Liver (tissue), 9 donors: ENCODE results near the gene TTC23. TPM values are rescaled to one million over a fixed set of nuclear protein-coding genes. Genes with fewer than 3 reads are reported as not detected.

ENCODE experiments used
- DNase-seq: peaks from one replicate; pipeline ENCODE4 v3.0.0-alpha.2; 2017; ENCODE audit warnings: low spot score
- H3K27ac ChIP-seq, 2 donors: one replicate each; pipeline ENCODE4 v1.7.0; 2013; ENCODE audit warnings: inconsistent platforms in 2 of 2, low read length in 2 of 2, control low read depth in 1 of 2, low read depth in 1 of 2, mild to moderate bottlenecking in 1 of 2
- H3K27me3 ChIP-seq, 4 donors: one replicate each; pipeline versions ENCODE4 v1.6.1 to v1.7.0; 2013; ENCODE audit warnings: low read length in 3 of 4, inconsistent platforms in 1 of 4, mild to moderate bottlenecking in 1 of 4, moderate library complexity in 1 of 4; ENCODE audit not compliant: control insufficient read depth in 4 of 4, insufficient read depth in 4 of 4
- H3K36me3 ChIP-seq, 4 donors: one replicate each; pipeline versions ENCODE4 v1.6.1 to v1.7.0; 2013; ENCODE audit warnings: low read length in 3 of 4, mild to moderate bottlenecking in 3 of 4, low read depth in 1 of 4, moderate library complexity in 1 of 4; ENCODE audit not compliant: control insufficient read depth in 4 of 4, insufficient read depth in 3 of 4
- H3K4me1 ChIP-seq, 4 donors: one replicate each; pipeline versions ENCODE4 v1.6.1 to v1.7.0; 2013; ENCODE audit warnings: low read length in 3 of 4, mild to moderate bottlenecking in 3 of 4, moderate library complexity in 1 of 4; ENCODE audit not compliant: control insufficient read depth in 4 of 4, insufficient read depth in 4 of 4
- H3K4me3 ChIP-seq, 3 donors: one replicate each; pipeline versions ENCODE4 v1.6.1 to v1.7.0; 2013; ENCODE audit warnings: low read length in 3 of 3, control low read depth in 1 of 3, low read depth in 1 of 3, mild to moderate bottlenecking in 1 of 3
- H3K9ac ChIP-seq, 2 donors: one replicate each; pipeline ENCODE4 v1.7.0; 2013; ENCODE audit warnings: low read length in 2 of 2, mild to moderate bottlenecking in 2 of 2, moderate library complexity in 2 of 2, control low read depth in 1 of 2, low read depth in 1 of 2
- H3K9me3 ChIP-seq, 4 donors: one replicate each; pipeline versions ENCODE4 v1.6.1 to v1.7.0; 2013; ENCODE audit warnings: low read length in 3 of 4; ENCODE audit not compliant: control insufficient read depth in 4 of 4
- EGR1 ChIP-seq, 2 donors: IDR thresholded peaks; 2 replicates each; pipeline ENCODE4 v1.6.1; 2016 to 2018; ENCODE audit warnings: antibody characterized with exemption in 2 of 2, low read depth in 2 of 2
- FOXA1 ChIP-seq: IDR thresholded peaks from 2 replicates; pipeline ENCODE4 v1.6.1; 2016; ENCODE audit warnings: antibody characterized with exemption
- HNF4A ChIP-seq, 2 donors: conservative IDR thresholded peaks; 2 replicates each; pipeline ENCODE4 v1.6.1; 2016; ENCODE audit warnings: antibody characterized with exemption in 2 of 2, mild to moderate bottlenecking in 2 of 2
- HNF4G ChIP-seq: IDR thresholded peaks from 2 replicates; pipeline ENCODE4 v1.6.1; 2016; ENCODE audit warnings: antibody characterized with exemption
- JUND ChIP-seq, 2 donors: IDR thresholded peaks; 2 replicates each; pipeline ENCODE4 v1.6.1; 2016; ENCODE audit warnings: antibody characterized with exemption in 2 of 2
- NR2F2 ChIP-seq: IDR thresholded peaks from 2 replicates; pipeline ENCODE4 v1.6.1; 2016; ENCODE audit warnings: antibody characterized with exemption
- RAD21 ChIP-seq, 2 donors: IDR thresholded peaks; 2 replicates each; pipeline ENCODE4 v1.6.1; 2016; ENCODE audit warnings: antibody characterized with exemption in 2 of 2, mild to moderate bottlenecking in 2 of 2
- TAF1 ChIP-seq: conservative IDR thresholded peaks from 2 replicates; pipeline ENCODE4 v1.6.1; 2016; ENCODE audit warnings: antibody characterized with exemption, mild to moderate bottlenecking
- YY1 ChIP-seq: IDR thresholded peaks from 2 replicates; pipeline ENCODE4 v1.6.1; 2016; ENCODE audit warnings: antibody characterized with exemption, mild to moderate bottlenecking
- WGBS: extraction: QIAGEN DNeasy Blood & Tissue Kit; methylation state at CpG from one replicate; pipeline ENCODE4 v1.1.7; 2013; 5-methylcytosine and 5-hydroxymethylcytosine counted together
- polyA plus RNA-seq, 2 donors: library from polyadenylated mRNA; stranded (reverse) in 1 of 2; unstranded in 1 of 2; fragments of 200-250 nt in 1 of 2; fragments of >200 nt in 1 of 2; fragmentation: Nextera tagmentation in 1 of 2; extraction: Ambion mirVana in 1 of 2; gene quantifications; one replicate each; pipeline versions ENCODE4 v1.2.1 to v1.2.3, GENCODE V29; 2013 to 2015
- total RNA-seq, 2 donors: library from RNA; depleted of rRNA; stranded (reverse); fragments of >200 nt; gene quantifications; one replicate each; pipeline ENCODE4 v1.2.3, GENCODE V29; 2014
- TF ChIP-seq, protein P1 (sequence below): IDR thresholded peaks from 2 replicates; pipeline ENCODE4 v1.6.1; 2016; ENCODE audit warnings: antibody characterized with exemption
- TF ChIP-seq, protein P2 (sequence below): IDR thresholded peaks from 2 replicates; pipeline ENCODE4 v1.6.1; 2016; ENCODE audit warnings: antibody characterized with exemption
- TF ChIP-seq, protein P3 (sequence below): fragments of 150-350 bp; IDR thresholded peaks from 2 replicates; pipeline ENCODE4 v1.5.1; 2017; ENCODE audit warnings: improper control_type of control experiment, low read depth, low read length; ENCODE audit not compliant: missing input control
- TF ChIP-seq, protein P4 (sequence below): IDR thresholded peaks from 2 replicates; pipeline ENCODE4 v1.6.1; 2016; ENCODE audit warnings: antibody characterized with exemption, mild to moderate bottlenecking
- donor health status: healthy.
- donor health status: healthy.
- donor health status: healthy.
- donor health status: healthy.
- donor health status: healthy.

The TTC23 gene
- total and polyA plus RNA-seq, 4 donors: 3.7 to 12.3 (median 7.2) TPM

DNA sequence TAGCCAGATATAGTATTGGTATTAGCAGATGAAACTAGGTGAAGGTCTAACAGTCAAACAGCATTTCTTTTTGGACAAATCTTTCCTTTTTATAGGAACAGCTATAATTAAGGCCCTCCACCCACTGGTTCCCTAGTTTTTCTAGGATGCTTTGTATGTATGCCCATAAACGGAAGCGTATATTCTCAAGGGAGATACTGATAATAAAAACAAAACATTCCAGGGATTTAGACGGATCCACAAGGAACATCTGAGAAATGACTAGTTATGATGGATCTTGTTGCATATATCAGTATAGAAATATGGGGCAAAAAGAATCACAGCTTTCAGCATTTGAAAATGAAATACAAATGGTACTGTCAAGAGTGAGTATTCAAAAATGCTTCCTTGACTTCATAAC, 24.4 kb upstream of the TTC23 start (continued):
- TF ChIP-seq, protein P1, sequence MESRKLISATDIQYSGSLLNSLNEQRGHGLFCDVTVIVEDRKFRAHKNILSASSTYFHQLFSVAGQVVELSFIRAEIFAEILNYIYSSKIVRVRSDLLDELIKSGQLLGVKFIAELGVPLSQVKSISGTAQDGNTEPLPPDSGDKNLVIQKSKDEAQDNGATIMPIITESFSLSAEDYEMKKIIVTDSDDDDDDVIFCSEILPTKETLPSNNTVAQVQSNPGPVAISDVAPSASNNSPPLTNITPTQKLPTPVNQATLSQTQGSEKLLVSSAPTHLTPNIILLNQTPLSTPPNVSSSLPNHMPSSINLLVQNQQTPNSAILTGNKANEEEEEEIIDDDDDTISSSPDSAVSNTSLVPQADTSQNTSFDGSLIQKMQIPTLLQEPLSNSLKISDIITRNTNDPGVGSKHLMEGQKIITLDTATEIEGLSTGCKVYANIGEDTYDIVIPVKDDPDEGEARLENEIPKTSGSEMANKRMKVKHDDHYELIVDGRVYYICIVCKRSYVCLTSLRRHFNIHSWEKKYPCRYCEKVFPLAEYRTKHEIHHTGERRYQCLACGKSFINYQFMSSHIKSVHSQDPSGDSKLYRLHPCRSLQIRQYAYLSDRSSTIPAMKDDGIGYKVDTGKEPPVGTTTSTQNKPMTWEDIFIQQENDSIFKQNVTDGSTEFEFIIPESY: no peak
- TF ChIP-seq, protein P2, sequence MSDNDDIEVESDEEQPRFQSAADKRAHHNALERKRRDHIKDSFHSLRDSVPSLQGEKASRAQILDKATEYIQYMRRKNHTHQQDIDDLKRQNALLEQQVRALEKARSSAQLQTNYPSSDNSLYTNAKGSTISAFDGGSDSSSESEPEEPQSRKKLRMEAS: no peak
- TF ChIP-seq HNF4G: no peak

DNA sequence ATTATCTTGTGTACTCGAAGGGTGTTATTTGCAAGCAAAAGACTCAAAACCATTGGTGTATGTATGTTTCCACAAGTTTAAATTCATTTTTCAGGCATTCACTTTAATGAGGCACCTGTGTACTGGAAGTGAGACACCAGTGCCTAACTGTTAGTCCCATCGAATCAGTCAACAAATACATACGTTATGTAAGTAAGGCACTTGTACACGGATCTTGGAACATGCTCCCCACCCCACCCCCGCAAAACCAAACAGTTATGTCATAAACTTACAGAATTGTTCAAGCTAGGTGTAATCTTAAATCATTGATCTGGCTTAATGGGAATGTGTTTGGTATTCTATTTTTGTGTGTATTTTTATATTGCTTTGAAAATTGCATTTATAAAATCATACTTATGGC, 19.1 kb upstream of the TTC23 start:
- WGBS: 33% methylated on average over 5 of the region's 5 CpGs

More for the DNA sequence above, 19.1 kb upstream of the TTC23 start:
- Histone ChIP-seq H3K27me3 (no peaks in the 10 kb centered on the region), H3K27ac (peak overlapping the region; percentile 55 to 77), H3K9ac (no peak overlapping the region), H3K36me3 (no peaks in the 10 kb centered on the region), H3K9me3 (no peaks in the 10 kb centered on the region), H3K4me3 (peak overlapping the region in 1 of 3 donors; percentile 32), H3K4me1 (peaks cover 3 to 29% (median 19%) of the 10 kb centered on the region in 4 donors)
- TF ChIP-seq NR2F2 (no peak), JUND (IDR thresholded peaks at IDR 0.05) (peak in 1 of 2 donors; percentile 14), HNF4A (conservative IDR thresholded peaks at IDR 0.05) (peak in 1 of 2 donors; percentile 17), FOXA1 (no peak), RAD21 (IDR thresholded peaks at IDR 0.05) (no peak), TAF1 (no peak), YY1 (no peak), EGR1 (IDR thresholded peaks at IDR 0.05; ENCODE audit: low read depth in 2 of 2) (peak; percentile 91 to 93)
- TF ChIP-seq, protein P3, sequence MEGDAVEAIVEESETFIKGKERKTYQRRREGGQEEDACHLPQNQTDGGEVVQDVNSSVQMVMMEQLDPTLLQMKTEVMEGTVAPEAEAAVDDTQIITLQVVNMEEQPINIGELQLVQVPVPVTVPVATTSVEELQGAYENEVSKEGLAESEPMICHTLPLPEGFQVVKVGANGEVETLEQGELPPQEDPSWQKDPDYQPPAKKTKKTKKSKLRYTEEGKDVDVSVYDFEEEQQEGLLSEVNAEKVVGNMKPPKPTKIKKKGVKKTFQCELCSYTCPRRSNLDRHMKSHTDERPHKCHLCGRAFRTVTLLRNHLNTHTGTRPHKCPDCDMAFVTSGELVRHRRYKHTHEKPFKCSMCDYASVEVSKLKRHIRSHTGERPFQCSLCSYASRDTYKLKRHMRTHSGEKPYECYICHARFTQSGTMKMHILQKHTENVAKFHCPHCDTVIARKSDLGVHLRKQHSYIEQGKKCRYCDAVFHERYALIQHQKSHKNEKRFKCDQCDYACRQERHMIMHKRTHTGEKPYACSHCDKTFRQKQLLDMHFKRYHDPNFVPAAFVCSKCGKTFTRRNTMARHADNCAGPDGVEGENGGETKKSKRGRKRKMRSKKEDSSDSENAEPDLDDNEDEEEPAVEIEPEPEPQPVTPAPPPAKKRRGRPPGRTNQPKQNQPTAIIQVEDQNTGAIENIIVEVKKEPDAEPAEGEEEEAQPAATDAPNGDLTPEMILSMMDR: no peak
- TF ChIP-seq, protein P4, sequence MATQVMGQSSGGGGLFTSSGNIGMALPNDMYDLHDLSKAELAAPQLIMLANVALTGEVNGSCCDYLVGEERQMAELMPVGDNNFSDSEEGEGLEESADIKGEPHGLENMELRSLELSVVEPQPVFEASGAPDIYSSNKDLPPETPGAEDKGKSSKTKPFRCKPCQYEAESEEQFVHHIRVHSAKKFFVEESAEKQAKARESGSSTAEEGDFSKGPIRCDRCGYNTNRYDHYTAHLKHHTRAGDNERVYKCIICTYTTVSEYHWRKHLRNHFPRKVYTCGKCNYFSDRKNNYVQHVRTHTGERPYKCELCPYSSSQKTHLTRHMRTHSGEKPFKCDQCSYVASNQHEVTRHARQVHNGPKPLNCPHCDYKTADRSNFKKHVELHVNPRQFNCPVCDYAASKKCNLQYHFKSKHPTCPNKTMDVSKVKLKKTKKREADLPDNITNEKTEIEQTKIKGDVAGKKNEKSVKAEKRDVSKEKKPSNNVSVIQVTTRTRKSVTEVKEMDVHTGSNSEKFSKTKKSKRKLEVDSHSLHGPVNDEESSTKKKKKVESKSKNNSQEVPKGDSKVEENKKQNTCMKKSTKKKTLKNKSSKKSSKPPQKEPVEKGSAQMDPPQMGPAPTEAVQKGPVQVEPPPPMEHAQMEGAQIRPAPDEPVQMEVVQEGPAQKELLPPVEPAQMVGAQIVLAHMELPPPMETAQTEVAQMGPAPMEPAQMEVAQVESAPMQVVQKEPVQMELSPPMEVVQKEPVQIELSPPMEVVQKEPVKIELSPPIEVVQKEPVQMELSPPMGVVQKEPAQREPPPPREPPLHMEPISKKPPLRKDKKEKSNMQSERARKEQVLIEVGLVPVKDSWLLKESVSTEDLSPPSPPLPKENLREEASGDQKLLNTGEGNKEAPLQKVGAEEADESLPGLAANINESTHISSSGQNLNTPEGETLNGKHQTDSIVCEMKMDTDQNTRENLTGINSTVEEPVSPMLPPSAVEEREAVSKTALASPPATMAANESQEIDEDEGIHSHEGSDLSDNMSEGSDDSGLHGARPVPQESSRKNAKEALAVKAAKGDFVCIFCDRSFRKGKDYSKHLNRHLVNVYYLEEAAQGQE: no peak
- TF ChIP-seq, protein P1: no peak
- DNase-seq: peak; percentile 46
